Measurements from ENCODE around the gene RNFT1.
"Not testable (repeated sequence)": the region's sequence is repeated elsewhere in the genome, so short reads cannot be mapped to it uniquely, and the experiment has no call there.

Gene RNFT1

DNA sequence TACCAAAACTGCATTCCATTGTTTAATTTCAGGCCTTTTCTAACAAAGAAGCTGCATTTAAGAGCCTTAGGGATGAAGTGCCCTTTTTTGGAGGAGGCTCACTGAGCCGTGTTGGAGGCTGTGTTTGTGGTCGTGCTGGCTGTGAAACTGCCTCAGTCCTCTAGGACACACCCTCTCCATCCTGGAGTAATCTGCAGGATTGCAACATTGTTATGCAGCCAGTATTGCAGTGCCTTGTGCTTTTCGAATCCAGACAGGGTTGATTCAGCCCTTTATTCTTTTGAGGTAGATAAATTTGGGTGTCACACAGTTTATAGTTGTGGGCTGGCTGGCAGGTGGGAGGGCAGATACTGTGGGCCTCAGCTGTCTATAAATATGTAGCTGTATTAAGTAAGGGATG is 33.8 kb downstream of the RNFT1 start:
- DNase-seq (ENCODE audit: extremely low read depth in 1 of 2, low read depth in 1 of 2), result not testable (repeated sequence)

DNA sequence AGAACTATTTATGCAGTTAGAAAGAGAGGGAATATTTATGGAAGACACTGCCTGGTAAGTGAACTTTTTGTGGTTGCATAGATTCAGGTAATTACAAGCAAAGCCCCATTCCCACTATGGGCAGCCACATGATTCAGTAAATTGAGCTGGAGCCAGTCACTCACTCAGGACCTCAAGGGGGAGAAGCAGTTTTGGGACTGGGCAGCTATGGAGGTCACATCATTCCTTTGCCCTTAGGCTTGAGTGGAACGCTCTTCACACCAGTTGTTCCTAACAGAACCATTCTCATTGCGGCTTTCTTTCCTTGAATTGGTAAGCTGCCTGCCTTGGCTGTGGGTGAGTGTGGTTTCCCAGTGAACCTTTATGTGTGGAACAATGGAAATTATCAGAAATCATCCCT is 34.4 kb downstream of the RNFT1 start:
- DNase-seq (ENCODE audit: extremely low read depth in 1 of 2, low read depth in 1 of 2), result not testable (repeated sequence)

DNA sequence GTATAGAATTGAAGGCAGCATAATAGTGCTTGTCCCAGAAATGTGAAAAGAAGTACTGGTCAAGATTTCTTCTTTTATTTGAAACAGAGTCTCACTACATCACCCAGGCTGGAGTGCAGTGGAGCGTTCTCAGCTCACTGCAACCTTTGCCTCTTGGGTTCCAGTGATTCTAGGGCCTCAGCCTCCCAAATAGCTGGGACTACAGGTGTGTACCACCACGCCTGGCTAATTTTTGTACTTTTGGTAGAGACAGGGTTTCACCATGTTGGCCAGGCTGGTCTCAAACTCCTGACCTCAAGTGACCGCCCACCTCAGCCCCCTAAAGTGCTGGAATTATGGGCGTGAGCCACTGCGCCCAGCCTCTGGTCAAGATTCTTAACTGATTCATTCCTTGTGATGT is 43.9 kb downstream of the RNFT1 start:
- DNase-seq (ENCODE audit: extremely low read depth in 1 of 2, low read depth in 1 of 2), result not testable (repeated sequence)

DNA sequence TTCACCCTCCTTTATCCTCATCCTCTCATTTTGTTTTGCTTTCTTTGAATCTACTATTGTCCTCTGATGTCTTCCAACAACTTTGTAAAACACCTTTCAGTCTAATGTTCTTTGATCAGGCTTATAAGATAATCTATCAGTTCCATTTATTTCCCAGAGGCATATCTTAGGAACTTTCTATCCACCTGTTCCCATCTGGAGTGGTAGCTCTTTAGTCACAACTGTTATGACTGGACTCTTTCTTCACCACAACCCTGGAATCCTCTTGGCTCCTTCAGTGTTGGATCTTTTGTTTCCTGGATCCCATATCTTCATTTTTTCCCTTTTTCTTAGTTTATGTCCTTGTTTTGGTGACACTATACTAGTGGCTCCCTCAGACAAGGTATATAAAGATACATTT is 48.1 kb downstream of the RNFT1 start:
- DNase-seq (ENCODE audit: extremely low read depth in 1 of 2, low read depth in 1 of 2), result no peak

DNA sequence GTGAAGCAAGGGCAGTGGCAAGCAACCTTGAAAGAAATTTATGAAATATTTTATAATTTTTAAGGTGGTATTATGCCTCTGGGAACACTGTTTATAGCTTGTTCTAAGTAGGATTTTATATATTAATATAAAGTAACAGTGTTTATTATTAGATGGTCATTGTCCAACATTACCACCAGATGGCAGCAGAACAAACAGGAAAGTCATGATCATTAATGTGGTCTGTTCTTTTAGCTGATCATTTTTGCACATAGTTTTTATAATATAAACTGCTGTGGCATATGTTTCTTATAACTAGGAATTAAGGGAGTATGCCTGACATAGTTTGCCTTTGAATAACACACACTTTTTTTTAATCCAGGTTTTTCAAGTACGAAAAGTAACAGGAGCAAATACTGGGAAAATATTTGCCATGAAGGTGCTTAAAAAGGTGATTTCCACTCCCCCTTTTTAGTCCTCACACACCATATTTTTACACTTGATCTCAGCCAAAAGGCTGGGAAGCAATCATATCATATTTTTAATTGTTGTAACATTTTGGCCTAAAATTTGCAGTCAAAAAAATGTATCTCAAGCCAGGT is 50.2 kb downstream of the RNFT1 start:
- DNase-seq (ENCODE audit: extremely low read depth in 1 of 2, low read depth in 1 of 2), result no peak

DNA sequence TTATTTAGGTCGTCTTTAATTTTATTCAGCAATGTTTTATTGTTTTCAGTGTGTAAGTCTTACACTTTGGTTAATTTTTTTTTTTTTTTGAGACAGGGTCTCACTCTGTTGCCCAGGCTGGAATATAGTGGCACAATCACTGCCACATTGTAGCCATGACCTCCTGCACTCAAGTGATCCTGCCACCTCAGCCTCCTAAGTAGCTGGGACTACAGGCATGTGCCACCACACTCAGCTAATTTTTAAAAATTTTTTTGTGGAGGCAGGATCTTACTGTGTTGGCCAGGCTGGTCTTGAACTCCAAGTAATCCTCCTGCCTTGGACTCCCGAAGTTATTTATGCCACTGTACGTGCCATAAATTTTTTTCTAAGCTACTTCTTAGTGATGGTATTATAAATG is 57.1 kb downstream of the RNFT1 start:
- DNase-seq (ENCODE audit: extremely low read depth in 1 of 2, low read depth in 1 of 2), result no peak

DNA sequence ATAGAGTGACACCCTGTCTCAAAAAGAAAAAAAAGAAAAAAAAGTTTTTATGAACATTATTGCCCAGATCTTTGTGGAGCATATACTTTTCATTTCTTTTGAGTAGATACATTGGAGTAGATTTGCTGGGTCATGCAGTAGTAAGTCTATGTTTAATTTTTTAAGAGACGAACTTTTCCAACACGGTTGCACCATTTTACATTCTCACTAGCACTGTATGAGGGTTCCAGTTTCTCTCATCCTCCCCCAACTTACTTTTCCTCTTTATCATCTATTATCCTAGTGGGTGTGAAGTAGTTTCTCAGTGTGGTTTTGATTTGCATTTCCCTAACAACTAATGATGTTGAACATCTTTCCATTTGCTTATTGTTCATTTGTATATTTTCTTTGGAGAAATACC is 61.1 kb downstream of the RNFT1 start:
- no peak for DNase-seq (ENCODE audit: extremely low read depth in 1 of 2, low read depth in 1 of 2)
